ENCODE measurements around the gene CSNK2A3. TPM values are rescaled to one million over a fixed set of nuclear protein-coding genes. Genes with fewer than 3 reads are reported as not detected.
"Not testable (repeated sequence)": the region's sequence is repeated elsewhere in the genome, so short reads cannot be mapped to it uniquely, and the experiment has no call there.

The CSNK2A3 gene
- total RNA-seq, 1 donor from 2014 or later, result 0.62 TPM

GRCh38 chr11:11381471-11382105 is 28.5 kb upstream of the CSNK2A3 start:
- intact Hi-C loops (cut with DNase I), result no loop called here
- no peak for ATAC-seq
- no peak for DNase-seq (ENCODE audit: missing footprints)

GRCh38 chr11:11380883-11381282 is 27.8 kb upstream of the CSNK2A3 start:
- DNase-seq (ENCODE audit: missing footprints) (no peak), ATAC-seq (no peak)
- intact Hi-C loops (cut with DNase I), result no loop called here

GRCh38 chr11:11380340-11380739 is 27.3 kb upstream of the CSNK2A3 start:
- ATAC-seq, result no peak
- no peak for DNase-seq (ENCODE audit: missing footprints)
- intact Hi-C loops (cut with DNase I), result no loop called here

- DNase-seq (ENCODE audit: missing footprints) (no peak), ATAC-seq (no peak)
- intact Hi-C loops (cut with DNase I), result no loop called here
These were observed 26.6 kb upstream of the CSNK2A3 start for GRCh38 chr11:11379661-11380060.

- intact Hi-C loops (cut with DNase I), result no loop called here
- no peak for ATAC-seq
- no peak for DNase-seq (ENCODE audit: missing footprints)
These were observed 25.3 kb upstream of the CSNK2A3 start for GRCh38 chr11:11378184-11378940.

- DNase-seq (ENCODE audit: missing footprints) (no peak), ATAC-seq (no peak)
- intact Hi-C loops (cut with DNase I), result no loop called here
These were observed 21.5 kb upstream of the CSNK2A3 start for GRCh38 chr11:11374358-11375148.

GRCh38 chr11:11373934-11374333 is 20.9 kb upstream of the CSNK2A3 start:
- ATAC-seq, result no peak

GRCh38 chr11:11372461-11372860 is 19.4 kb upstream of the CSNK2A3 start:
- no peak for DNase-seq (ENCODE audit: missing footprints)
- intact Hi-C loops (cut with DNase I), result no loop called here
- ATAC-seq, result no peak

More at GRCh38 chr11:11373934-11374333, 20.9 kb upstream of the CSNK2A3 start:
- DNase-seq (ENCODE audit: missing footprints), result no peak
- intact Hi-C loops (cut with DNase I), result no loop called here

GRCh38 chr11:11370962-11371303 is 17.9 kb upstream of the CSNK2A3 start:
- intact Hi-C loops (cut with DNase I), result no loop called here
- ATAC-seq (no peak), DNase-seq (ENCODE audit: missing footprints) (no peak)

- ATAC-seq (no peak), DNase-seq (ENCODE audit: missing footprints) (no peak)
- intact Hi-C loops (cut with DNase I), result no loop called here
These were observed 17.4 kb upstream of the CSNK2A3 start for GRCh38 chr11:11370255-11370961.

GRCh38 chr11:11366793-11367192 is 13.7 kb upstream of the CSNK2A3 start:
- intact Hi-C loops (cut with DNase I), result no loop called here
- DNase-seq (ENCODE audit: missing footprints) (no peak), ATAC-seq (no peak)

GRCh38 chr11:11363674-11364073 is 10.6 kb upstream of the CSNK2A3 start:
- ATAC-seq (no peak), DNase-seq (ENCODE audit: missing footprints) (no peak)
- intact Hi-C loops (cut with DNase I), result no loop called here

- DNase-seq (ENCODE audit: missing footprints) (no peak), ATAC-seq (no peak)
- intact Hi-C loops (cut with DNase I), result no loop called here
These were observed 6.6 kb upstream of the CSNK2A3 start for GRCh38 chr11:11359611-11360010.

- intact Hi-C loops (cut with DNase I), result no loop called here
- ATAC-seq (no peak), DNase-seq (ENCODE audit: missing footprints) (no peak)
These were observed 3.8 kb upstream of the CSNK2A3 start for GRCh38 chr11:11356842-11357241.

GRCh38 chr11:11351851-11352250 is 1.2 kb downstream of the CSNK2A3 start:
- DNase-seq (ENCODE audit: missing footprints); intact Hi-C loops (cut with DNase I): not testable (repeated sequence)
- peak; percentile 15 for ATAC-seq

- ATAC-seq, result no peak
- DNase-seq (ENCODE audit: missing footprints), result no peak
- intact Hi-C loops (cut with DNase I), result no loop called here
These were observed 1.9 kb downstream of the CSNK2A3 start for GRCh38 chr11:11351042-11351586.

GRCh38 chr11:11349870-11350337 is 3.1 kb downstream of the CSNK2A3 start:
- DNase-seq (ENCODE audit: missing footprints) (no peak), ATAC-seq (peak; percentile 68)
- intact Hi-C loops (cut with DNase I), result no loop called here

GRCh38 chr11:11349106-11349825 is 3.8 kb downstream of the CSNK2A3 start:
- no peak for DNase-seq (ENCODE audit: missing footprints)
- no peak for ATAC-seq
- intact Hi-C loops (cut with DNase I), result no loop called here

All from Right ventricle myocardium inferior (tissue), 1 donor.